NCI-H345 treated with DMSO at 0.1 percent for 48 hours (cell line): ENCODE measurements around the gene ACTN4.

Experiments
- DNase-seq: peaks from one replicate; lab custom pipeline; 2025; ENCODE audit not compliant: unreplicated experiment; lab: John Stamatoyannopoulos, UW

The ACTN4 gene

GRCh38 chr19:38635483-38636399 is 11.7 kb upstream of the ACTN4 start:
- no peak for DNase-seq

DNA sequence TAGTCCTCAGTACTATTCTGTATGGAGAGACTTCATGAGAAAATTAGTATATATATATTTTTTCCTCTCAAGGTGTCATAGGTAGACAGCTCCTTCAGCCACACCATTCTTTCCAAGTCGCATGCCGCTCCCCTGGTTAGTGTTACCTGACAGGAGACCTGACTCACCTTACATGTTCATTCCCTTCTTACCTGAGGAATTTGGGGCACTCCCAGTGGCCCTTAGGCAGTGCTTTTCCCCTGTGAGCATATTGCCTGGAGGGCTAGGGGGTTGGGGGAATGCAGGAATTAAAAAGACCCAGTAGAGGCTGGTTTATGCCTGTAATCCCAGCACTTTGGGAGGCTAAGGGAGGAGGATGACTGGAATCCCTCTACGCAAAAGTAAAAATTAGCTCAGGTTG is 9.0 kb upstream of the ACTN4 start:
- DNase-seq: no peak

DNA sequence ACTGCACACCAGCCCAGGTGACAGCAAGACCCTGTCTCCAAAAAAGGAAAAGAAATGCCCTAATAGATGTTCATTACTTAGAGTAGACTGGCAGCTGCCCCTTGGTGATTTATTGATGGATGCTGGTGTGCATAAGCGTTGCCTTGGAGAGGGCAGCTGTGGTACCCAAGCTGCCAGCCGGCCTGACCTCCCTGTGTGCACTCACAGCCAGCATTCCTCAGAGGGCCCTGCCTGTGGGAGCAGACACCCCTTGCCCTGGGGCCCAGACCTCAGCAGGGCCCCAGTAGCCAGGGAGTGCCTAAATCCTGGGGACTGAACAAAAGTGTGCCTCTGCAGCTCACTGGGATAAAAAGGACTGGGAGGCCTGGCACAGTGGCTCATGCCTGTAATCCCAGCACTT is 7.8 kb upstream of the ACTN4 start:
- no peak for DNase-seq

- no peak for DNase-seq
Measured at GRCh38 chr19:38640368-38640767, 7.1 kb upstream of the ACTN4 start.

DNA sequence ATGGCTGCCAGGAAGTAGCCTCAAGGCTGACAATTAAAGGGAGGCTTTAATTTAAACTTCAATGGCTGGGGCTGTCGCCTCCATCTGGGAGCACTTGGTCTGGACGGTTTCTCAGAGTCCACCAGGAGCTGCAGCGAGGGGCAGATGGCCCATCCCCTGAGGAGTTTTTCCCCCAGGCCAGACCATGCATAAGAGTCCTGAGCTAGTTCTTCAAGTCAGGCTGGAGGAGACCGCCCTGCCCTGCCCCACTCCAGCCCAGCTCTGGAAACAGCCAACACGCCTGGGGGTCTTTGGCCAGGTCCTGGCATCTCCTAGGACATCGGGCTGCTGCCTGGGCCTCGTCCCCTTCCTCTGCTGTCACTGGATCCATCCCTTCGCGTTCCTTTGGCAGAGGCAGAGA is 5.3 kb upstream of the ACTN4 start:
- DNase-seq: no peak

GRCh38 chr19:38644719-38645118 is 2.7 kb upstream of the ACTN4 start:
- DNase-seq: no peak

- no peak for DNase-seq
Measured at GRCh38 chr19:38647966-38648768, 718 bp downstream of the ACTN4 start.

DNA sequence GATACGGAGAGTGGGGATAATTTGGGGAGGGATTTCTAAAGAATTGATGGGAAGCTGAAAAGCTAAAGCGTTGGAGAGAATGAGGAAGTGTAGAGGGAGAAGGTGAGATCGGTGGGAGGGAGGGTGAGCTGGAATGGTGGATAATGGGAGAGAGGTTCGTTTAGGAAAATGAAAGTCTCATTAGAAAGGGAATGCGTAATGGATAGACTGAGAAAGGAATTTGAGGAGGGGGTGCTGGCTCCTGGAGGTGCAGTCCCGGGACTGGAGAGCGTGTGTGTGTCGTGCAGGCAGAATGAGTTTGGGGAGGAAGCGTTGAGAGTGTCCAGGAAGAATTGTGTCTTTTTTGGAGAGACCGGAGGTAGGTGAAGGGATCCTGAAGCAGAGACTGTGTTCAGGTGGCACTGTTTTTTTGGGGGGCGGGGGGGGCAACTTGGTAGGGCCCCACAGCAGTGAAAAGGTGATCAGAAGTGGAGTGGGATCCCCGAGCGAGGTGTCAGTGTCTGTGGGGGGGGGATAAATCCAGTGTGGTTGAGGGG is 1.4 kb downstream of the ACTN4 start:
- DNase-seq: no peak

DNA sequence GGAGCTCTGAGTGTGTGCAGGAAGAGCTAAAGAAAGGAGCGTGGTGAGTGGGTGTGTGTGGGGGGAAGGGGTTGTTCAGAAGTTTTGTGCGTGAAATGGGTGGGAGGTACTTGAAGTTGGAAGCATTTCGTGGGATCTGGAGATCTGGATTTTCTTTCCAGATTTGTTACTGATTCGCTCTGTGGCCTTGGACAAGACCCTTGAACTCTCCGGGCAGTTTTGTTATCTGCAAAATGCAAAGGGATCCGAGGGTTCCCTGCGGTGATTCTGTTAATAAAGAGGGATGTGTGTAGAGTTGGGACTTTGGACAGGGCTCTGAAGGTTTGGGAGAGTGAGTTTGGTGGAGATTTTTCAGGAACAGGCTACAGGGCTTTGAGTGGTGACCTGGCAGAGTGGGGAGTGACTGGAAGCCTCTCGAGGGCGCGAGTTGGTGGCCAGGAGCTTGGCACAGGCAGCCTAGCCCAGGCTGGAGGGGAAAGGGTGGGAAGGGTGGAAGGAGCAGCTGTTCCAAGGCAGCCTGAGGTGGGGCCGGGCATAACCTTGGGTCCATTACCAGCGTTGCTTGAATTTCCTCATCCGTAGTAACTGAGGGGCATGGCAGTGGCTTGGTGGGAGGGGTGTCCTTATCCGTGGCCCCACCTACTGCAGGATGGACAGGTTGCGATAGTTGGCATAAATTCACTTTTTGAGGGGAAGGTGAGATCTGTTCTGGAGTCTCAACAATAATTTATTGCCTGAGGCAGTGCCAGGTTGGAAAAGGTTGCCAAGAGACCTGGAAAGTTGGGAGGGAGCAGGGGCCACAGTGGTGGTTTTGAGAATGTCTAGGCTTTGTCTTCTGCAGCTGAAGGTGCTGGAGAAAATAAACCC is 2.1 kb downstream of the ACTN4 start:
- DNase-seq: no peak

DNA sequence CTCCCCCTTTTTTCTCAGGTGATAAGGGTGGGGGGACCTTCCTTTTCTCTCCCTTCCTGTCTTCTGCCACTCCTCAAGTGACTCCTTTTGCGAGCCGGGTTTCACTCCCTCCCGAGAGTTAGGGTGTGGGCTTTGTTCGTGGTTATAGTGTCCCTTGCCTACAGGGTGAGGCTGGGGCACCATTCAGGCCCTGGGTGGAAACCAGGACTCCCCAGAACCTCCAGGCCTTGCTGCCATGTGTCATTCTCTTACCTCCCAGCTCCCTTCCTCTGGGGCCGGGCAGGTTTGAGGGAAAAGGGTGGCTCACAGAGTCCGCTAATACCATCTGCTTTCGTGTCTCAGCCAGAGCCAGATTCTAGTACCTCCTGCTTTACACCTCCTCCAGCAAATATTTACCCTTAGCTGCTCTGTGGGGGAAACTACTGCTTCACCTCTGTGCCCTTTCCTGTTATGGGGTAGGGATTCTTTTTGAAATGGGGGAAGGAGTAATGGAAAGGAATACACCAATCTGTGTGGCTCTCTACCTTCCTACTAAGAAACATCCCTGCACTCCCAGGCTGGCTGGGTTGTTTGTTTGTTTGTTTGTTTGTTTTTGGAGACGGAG is 2.8 kb downstream of the ACTN4 start:
- DNase-seq: no peak

DNA sequence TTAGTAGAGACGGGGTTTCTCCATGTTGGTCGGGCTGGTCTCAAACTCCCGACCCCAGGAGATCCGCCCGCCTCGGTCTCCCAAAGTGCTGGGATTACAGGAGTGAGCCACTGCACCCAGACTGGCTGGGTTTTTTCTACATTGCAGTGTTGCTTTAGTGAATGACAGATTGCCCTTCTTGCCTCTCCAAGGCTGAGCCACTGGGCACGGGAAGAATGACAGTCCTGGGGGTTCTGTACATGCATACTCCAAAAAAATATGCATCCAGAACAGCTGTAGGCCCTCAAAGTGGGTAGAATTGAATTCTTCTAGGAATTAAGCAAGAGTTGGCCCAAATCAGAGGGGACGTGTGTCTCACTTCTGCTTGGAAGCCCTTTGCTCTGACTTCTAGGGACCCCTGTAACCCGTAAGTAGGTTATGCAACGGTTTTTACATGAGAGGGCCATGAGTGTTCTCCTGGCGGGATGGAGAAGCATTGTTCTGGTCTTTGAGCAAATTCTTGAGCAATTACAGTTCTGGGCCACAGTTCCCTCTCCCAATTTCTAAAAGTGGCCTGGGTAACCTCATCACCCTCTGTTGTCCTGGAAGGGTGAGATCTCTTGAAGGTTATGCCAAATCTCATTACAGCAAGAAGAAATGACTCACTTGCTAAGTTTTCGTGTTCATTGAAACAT is 3.6 kb downstream of the ACTN4 start:
- DNase-seq: no peak

GRCh38 chr19:38653028-38653571 is 5.7 kb downstream of the ACTN4 start:
- no peak for DNase-seq

DNA sequence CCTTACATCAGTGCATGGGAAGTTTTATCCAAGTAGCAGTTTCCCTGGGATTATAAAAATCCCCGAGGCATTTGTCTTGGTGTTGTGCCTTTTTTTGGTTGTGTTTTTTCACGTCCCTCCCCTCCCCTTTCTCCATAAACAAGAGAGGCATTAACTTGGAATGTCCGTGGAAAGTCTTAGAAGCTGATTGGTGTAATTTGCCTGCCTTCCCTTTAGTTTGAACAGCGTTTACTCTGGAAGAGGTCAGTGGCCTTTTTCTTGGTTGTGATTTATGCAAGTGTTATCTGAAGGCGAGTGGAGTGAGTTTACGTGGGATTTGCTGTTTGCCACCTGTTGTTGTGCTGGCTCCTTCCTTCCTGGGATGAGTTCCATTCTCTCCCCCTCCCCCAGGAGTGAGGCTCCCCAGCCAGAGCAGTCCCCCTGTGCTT is 7.2 kb downstream of the ACTN4 start:
- no peak for DNase-seq

- DNase-seq: no peak
Measured at GRCh38 chr19:38655148-38655824, 7.8 kb downstream of the ACTN4 start.

DNA sequence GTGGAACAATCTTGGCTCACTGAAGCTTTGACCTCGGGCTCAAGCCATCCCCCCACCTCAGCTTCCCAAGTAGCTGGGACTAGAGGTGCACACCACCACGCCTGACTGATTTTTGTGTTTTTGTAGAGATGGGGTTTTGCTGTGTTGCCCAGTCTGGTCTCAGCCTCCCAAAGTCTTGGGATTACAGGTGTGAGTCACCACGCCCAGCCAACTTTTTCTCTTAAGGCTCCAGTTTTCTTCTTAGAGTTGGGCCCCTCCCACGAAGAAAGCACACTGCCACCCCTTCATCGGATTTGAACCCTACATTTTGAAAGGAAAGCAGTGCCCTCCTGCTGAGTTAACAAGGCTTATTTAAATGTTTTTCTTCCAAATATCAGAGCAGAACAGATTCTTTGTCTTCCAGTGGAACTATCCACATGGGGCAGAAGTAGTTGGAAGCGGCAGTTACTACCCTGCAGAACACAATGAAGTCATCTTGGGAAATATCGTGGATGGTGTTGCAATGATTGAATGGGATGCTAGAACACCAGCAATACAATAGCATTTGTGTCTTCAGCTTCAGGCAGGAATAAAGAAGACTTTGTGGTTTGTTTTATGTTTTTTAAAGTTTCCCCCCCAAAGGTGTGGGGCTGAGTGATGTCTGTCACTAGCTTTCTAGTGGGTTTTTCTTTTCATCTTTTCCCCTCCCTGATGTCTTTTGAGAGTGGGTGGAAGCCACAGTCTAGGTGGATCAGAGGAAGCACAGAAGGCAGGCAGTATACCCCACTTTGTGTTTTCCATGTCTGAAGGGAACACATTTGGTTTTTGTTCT is 8.9 kb downstream of the ACTN4 start:
- DNase-seq: no peak

DNA sequence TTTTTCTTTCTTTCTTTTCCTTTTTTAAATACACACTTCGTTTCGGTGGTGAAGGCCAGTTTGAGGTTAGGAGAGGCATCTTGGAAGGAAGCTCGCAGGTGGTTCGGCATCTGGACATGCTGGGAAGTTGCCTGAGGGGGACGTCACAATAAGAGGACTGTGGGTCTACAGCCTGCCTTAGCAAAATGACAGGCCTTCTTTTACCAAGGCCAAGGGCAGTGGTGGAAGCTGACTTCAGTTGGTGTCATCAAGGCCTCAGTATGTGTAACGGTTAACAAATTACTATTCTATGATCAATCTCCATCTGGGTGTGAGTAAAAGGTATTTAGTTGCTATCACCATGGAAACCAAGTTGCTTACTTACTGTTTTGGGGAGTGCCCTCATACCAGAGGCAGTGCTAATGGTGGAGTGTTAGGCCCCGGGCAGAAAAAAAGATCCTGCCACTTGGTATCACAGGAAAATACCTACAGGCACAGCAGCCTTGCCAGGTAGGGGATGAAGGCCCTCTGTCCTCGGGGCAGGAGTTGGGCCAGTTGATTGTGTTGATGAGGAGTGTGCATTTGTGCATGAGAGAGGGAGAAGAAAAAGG is 10.3 kb downstream of the ACTN4 start:
- DNase-seq: no peak

DNA sequence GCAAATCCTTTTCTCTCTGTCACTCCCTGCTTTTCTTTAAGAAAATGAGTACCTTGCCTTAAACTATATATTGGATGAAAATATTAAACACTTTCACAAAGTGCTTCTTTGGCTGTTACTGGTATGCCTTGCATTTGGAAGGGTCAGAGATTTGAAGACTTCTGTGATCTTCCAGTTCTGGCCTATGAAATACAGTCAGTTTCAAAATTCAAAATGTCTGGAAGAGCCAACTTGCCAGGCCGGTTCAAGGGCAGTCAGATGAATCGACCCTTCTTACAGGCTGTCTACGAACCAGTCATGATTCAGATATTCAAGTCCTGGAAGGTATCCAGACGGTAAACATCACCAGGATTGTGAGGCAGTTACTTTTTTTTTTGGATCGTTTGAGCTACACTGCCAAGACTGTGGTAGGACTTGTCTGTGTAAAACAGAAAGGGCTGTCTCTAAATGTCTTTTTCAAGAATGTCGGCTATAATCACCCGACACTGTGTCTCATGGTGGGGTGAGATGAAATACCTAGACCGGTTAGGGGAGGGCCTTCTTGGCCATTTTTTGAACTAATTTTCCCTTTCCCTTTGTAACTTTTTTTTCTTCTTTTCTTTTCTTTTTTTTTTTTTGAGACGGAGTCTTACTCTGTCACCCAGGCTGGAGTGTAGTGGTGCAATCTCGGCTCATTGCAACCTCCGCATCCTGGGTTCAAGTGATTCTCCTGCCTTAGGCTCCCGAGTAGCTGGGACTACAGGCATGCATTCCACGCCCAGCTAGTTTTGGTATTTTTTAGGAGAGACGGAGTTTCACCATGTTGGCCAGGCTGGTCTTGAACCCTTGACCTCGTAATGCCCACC is 11.2 kb downstream of the ACTN4 start:
- DNase-seq: peak; percentile 76
